ENCODE data around the gene DNAJB2. TPM values are rescaled to one million over a fixed set of nuclear protein-coding genes. Genes with fewer than 3 reads are reported as not detected.

DNAJB2 gene
- 40.9 to 60.5 TPM (median 51.9 TPM) in 5 replicates for total RNA-seq (2022; extraction: Qiagen RNA extraction; ENCODE audit: low read depth)

GRCh38 chr2:219279151-219279915, at the start of gene DNAJB2:
Gene DNAJB2 (plus strand): TSS chr2:219279366. CDS start chr2:219279834, 468 bp downstream.

DNA sequence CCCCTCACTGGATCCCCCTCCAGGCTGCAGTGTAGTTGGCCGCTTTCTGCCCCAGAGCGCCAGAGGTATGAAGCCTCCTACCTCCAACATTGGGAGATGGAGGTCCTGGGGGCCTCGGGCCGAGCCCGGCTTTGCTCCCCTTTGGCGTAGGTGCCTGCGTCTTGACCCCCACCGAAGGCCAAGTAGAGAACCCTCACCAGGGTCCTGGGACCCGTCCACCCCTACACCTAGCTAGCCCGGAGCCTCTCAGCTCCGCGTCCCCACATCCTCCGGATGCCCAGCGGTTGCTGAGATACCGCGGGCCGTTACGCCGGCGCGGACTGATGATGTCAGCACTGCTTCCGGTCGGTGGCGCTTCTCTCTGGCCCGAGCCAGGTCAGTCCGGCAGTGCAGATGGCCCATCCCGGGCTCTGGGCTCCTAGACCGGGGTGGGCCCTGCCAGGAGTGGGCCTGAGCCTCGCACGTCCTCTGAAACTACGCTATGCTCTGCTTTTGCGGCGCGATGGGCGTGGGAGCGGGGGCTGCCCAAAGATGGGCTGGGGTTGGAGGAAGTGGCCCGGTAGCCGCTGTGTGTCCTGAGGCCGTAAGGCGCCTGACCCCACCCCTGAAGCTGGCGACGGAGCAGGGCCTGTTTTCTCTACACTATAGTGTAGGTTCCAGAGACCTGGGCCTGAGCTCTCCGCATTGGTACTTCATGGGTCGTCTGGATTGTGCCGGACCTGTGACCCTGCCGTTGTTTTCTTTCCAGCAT, 33.8 kb upstream of the DNAJB2 start, which contains the start of the genes GLB1L and STK16:
TSS of gene GLB1L (minus strand) at position 297 of the 751 bp plus-strand sequence. CDS start 1,871 bp downstream, outside the sequence.
TSS of gene STK16 (plus strand) at position 332 of the 751 bp plus-strand sequence. CDS start 521 bp downstream, outside the sequence.

DNA sequence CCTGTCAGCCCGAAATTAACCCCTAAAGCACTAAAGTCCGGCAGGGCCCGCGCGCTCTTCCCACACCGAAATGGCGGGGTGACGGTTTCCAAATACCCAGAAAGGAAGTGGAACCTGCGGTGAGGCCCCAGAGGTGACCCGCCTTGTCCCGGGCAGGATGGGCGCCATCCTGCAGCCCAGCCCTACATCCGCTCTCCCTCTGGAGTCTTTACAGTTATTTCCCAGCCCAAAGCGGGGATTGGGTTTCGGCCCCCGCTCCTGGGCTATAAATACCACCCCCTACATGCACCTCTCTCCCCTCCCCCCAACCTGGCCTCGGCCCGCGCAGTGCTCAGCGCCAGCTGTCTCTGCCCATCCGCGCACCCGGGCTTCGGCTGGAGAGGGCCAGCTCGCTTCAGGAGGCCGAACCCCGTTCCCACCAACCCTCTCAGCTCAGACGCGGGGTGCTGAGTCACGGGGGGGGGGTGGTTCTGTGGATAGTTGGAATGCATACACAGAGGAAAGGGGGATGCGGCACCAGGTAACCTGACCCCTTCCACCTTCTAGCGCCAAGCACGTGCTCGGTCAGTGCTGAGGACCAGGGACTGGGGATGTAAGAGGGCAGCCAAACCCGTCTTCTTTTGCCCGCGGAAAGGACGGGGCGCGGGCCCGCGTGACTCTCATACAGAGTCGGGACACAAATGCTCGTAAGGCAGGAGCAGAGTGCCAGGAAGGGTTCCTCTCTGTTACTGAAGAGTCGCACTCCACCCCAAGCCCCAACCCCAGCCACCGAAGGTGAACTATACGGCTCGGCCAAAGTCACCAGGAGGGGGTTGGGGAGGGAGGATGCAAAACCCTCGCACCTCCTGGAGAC, 26.0 kb upstream of the DNAJB2 start, which contains the start of gene TUBA4B:
TSS of gene TUBA4B (plus strand) at position 344 of the 853 bp plus-strand sequence. CDS start at position 509, 165 bp downstream.

GRCh38 chr2:219253753-219254589, 25.2 kb upstream of the DNAJB2 start, which contains the start of gene TUBA4A:
Gene TUBA4A (minus strand): TSS chr2:219253918. CDS start chr2:219253858, 60 bp downstream.

GRCh38 chr2:219309278-219309677, 30.1 kb downstream of the DNAJB2 start, which contains the start of gene PTPRN:
Gene PTPRN (minus strand): TSS chr2:219309401. CDS start chr2:219309332, 69 bp downstream.

DNA sequence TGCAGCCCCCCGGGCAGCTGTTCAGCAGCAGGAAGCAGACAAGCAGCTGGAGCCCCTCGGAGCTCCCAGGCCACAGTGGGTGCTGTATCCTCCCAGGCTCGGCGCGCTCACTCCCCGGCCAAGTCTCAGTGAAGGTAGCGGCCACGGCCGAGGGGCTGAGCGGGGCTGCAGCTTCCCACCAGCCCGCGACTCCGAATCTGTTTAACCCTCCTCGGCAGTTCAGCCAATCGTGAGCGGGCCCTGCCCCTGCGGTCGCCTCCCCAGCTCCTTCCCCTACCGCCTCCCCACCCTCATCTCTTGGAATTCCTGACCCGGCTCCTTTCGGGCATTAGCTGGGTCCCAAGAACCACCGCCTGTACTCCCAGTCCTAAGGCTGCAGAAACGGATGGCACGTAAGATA, 53.4 kb downstream of the DNAJB2 start, which contains the start of gene RESP18:
TSS of gene RESP18 (minus strand) at position 203 of the 400 bp plus-strand sequence.

Other genes starting within 250 kb of the DNAJB2 start
- 0.10 to 0.34 TPM (median 0.14 TPM) in 5 replicates for gene CFAP65, start 237.8 kb upstream of the DNAJB2 start, total RNA-seq (2022; extraction: Qiagen RNA extraction; ENCODE audit: low read depth)
- 0.09 to 0.21 TPM (median 0.13 TPM) in 4 of 5 replicates, not detected in the other for gene IHH, start 218.4 kb upstream of the DNAJB2 start, total RNA-seq (2022; extraction: Qiagen RNA extraction; ENCODE audit: low read depth)
- gene NHEJ1, start 118.6 kb upstream of the DNAJB2 start, total RNA-seq (2022; extraction: Qiagen RNA extraction; ENCODE audit: low read depth): 14.2 to 17.9 TPM (median 15.0 TPM) in 5 replicates
- 0.37 to 0.72 TPM (median 0.44 TPM) in 5 replicates for gene SLC23A3, start 109.3 kb upstream of the DNAJB2 start, total RNA-seq (2022; extraction: Qiagen RNA extraction; ENCODE audit: low read depth)
- 35.6 to 47.6 TPM (median 44.4 TPM) in 5 replicates for gene CNPPD1, start 102.4 kb upstream of the DNAJB2 start, total RNA-seq (2022; extraction: Qiagen RNA extraction; ENCODE audit: low read depth)
- gene RETREG2, start 101.1 kb upstream of the DNAJB2 start, total RNA-seq (2022; extraction: Qiagen RNA extraction; ENCODE audit: low read depth): 63.3 to 90.6 TPM (median 87.4 TPM) in 5 replicates
- gene ZFAND2B, start 72.6 kb upstream of the DNAJB2 start, total RNA-seq (2022; extraction: Qiagen RNA extraction; ENCODE audit: low read depth): 17.9 to 24.2 TPM (median 22.6 TPM) in 5 replicates
- gene ABCB6, start 60.4 kb upstream of the DNAJB2 start, total RNA-seq (2022; extraction: Qiagen RNA extraction; ENCODE audit: low read depth): 22.7 to 35.5 TPM (median 32.1 TPM) in 5 replicates
- gene ATG9A, start 49.7 kb upstream of the DNAJB2 start, total RNA-seq (2022; extraction: Qiagen RNA extraction; ENCODE audit: low read depth): 42.0 to 54.7 TPM (median 49.5 TPM) in 5 replicates
- gene ANKZF1, start 49.6 kb upstream of the DNAJB2 start, total RNA-seq (2022; extraction: Qiagen RNA extraction; ENCODE audit: low read depth): 16.9 to 25.9 TPM (median 21.0 TPM) in 5 replicates
- 5.6 to 10.6 TPM (median 6.3 TPM) in 5 replicates for gene GLB1L, start 33.9 kb upstream of the DNAJB2 start, total RNA-seq (2022; extraction: Qiagen RNA extraction; ENCODE audit: low read depth)
- gene STK16, start 33.9 kb upstream of the DNAJB2 start, total RNA-seq (2022; extraction: Qiagen RNA extraction; ENCODE audit: low read depth): 25.4 to 29.7 TPM (median 28.2 TPM) in 5 replicates
- gene TUBA4B, start 26.1 kb upstream of the DNAJB2 start, total RNA-seq (2022; extraction: Qiagen RNA extraction; ENCODE audit: low read depth): 0.23 to 0.57 TPM (median 0.27 TPM) in 5 replicates
- gene TUBA4A, start 25.4 kb upstream of the DNAJB2 start, total RNA-seq (2022; extraction: Qiagen RNA extraction; ENCODE audit: low read depth): 378 to 475 TPM (median 406 TPM) in 5 replicates
- 0.86 to 2.1 TPM (median 0.92 TPM) in 5 replicates for gene PTPRN, start 30.0 kb downstream of the DNAJB2 start, total RNA-seq (2022; extraction: Qiagen RNA extraction; ENCODE audit: low read depth)
- gene RESP18, start 53.4 kb downstream of the DNAJB2 start, total RNA-seq (2022; extraction: Qiagen RNA extraction; ENCODE audit: low read depth): not detected in 5 replicates
- gene DNPEP, start 108.5 kb downstream of the DNAJB2 start, total RNA-seq (2022; extraction: Qiagen RNA extraction; ENCODE audit: low read depth): 52.1 to 66.4 TPM (median 56.1 TPM) in 5 replicates
- 0.05 to 0.17 TPM in 2 of 5 replicates, not detected in the others for gene DES, start 139.0 kb downstream of the DNAJB2 start, total RNA-seq (2022; extraction: Qiagen RNA extraction; ENCODE audit: low read depth)
- 5.0 to 7.9 TPM (median 6.9 TPM) in 5 replicates for gene SPEG, start 155.5 kb downstream of the DNAJB2 start, total RNA-seq (2022; extraction: Qiagen RNA extraction; ENCODE audit: low read depth)
- 35.2 to 40.5 TPM (median 38.8 TPM) in 5 replicates for gene GMPPA, start 219.5 kb downstream of the DNAJB2 start, total RNA-seq (2022; extraction: Qiagen RNA extraction; ENCODE audit: low read depth)
- 0.06 to 0.09 TPM (median 0.08 TPM) in 3 of 5 replicates, not detected in the others for gene ASIC4, start 235.1 kb downstream of the DNAJB2 start, total RNA-seq (2022; extraction: Qiagen RNA extraction; ENCODE audit: low read depth)

Data from A549 treated with CpdA at 1 μM for 4 hours (cell line).